ENCODE results near the gene DGKZ. TPM values are rescaled to one million over a fixed set of nuclear protein-coding genes. Genes with fewer than 3 reads are reported as not detected.

The DGKZ gene
- polyA plus RNA-seq, 1 donor = 28.9 TPM

DNA sequence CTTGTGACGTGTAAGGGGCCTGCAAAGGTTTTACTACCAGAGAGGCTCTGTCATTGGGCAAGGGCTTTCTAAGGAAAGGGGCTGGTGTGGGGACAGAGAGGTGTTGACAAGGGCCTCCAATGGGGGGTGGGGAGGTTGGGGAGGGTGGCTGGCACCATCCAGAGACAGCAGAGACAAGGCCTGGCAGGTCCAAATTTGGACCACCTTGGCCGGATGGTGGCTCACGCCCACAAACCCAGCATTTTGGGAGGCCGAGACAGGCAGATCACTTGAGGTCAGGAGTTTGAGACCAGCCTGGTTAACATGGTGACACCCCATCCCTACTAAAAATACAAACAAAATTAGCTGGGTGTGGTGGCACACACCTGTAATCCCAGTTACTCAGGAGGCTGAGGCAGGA, 46.5 kb downstream of the DGKZ start:
- DNase-seq = no peak

DNA sequence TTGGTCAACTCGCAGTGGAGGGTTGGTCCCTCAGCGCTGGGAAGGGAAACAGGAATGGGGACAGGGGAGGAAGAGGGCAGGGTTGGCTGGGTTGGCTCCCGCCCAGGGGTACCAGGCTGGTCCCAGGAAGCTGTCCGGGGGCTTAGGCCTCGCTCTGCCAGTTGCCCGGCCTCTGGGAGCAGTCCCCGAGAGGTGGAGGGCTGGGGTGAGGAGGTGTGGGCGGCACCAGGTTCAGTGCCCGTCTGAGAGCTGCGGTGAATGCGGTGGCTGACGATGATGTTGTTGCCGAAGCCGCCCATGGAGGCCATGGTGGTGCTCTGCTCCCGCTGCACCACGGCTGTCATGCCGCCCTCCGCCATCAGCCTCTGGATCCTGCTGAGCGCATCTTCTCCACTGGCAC, 50.3 kb downstream of the DGKZ start:
- no peak for DNase-seq

DNA sequence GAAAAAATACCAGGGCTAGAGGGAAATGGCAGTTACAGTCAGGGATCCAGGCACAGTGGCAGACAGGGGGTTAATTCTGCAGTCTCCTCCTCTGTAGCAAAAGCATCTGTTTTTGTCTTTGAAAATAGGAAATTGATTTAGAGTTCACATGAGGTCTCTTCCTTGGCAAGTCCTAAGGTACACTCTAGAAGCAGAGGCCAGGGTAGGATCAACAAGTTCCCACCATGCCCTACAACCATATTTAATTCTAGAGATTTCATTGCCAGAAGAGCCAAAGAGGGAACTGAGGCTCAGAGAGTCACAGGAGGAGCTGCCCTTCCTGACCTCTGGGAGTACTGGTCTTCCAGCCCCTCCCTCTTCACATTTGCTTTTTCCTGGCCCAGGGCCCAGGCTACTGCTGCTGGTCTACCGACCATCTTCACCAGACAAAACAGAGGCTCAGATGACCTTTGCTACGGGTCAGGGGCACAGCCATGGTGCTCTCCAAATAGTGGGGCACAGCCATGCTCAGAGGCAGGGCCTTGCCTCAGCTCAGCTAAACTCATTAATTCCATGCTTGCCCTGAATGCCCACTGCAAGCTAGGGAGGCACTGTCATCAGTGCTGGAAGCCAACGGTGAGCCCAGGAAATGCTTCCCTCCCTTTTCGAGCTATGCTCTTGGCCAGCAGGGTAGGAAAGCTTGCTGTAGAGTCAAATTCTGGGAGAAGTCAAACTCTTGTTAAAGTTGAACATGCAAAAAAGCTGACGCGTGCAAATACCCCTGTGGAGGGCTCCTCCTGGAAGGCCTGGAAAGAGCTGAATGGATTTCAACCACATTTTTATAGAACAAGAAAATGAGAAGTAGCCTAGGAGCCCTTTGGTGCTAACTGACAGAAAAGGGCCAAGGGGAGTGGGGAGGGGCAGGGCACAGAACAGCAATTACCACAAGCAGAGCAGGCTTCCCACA, 56.0 kb downstream of the DGKZ start:
- DNase-seq = no peak

DNA sequence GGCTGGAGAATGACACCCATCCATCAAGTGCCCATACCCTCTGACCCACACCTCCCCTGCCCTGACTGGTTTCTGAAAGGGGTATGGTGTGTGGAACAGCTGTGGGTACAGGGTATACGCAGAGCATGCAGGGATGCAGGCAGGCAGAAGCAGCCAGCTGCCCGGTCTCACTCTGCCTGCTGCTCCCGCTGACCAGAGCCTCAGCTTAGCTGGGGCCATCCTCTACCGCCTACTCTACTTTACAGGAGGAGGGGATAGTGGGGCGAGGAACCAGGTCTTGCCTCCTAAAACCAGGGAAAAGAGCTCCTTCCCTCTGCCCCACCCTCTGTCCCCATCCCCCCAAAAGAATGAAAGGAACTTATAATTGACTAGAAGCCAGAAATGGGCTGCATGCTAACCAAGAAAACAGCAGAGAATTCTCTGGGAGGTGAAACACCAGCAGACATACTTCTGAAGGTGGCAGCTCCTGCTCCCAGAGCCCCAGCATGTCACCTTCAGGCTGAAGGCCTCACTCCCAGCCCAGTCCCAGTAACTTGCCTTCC, 57.3 kb downstream of the DGKZ start:
- DNase-seq = no peak

DNA sequence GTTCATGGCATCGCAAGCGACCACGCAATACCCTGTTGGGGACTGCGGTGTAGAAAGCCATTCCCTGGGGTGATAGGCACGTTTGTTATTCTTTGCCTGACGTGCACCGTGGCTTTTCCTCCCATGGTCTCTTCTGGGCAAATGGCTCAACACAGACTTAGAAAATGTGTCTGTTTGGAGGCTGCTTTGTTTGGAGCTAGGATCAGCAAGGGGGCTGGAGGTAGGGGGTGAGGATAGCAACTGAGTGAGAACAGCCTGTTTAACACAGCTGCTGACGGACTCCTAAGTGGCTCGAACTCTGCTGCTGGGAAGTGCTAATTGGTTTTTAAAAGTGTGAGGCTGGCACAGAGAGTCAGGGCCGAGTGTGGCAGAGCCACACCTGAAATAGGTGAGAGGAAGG, 60.4 kb downstream of the DGKZ start:
- DNase-seq = no peak

DNA sequence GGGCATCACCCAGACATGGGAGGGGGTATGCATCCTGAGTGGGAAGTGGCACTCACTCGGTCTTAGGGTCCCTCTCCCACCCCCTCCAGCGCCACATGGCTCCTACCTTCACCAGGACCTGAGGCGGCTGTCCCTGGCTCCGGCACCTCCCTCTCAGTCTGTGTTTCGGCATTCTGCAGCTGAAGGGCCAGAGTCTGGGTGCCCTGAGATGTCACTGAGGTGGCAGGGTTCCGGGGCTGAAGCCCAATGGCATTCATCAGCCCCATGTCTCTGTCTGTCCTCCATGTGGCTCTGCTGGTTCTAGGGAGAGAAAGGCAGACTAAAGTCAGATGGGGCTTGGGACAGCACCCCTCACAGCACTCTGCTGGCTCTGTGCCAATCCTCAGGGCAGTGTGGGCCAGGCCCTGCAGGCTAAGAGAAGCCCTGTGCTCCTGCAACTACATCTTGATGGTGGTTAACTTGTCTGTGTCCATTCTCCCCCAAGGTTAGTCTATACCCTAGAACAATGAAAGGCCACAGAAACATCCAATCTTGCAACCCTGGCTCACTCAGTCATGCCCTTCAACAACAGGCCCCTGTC, 61.2 kb downstream of the DGKZ start:
- no peak for DNase-seq

DNA sequence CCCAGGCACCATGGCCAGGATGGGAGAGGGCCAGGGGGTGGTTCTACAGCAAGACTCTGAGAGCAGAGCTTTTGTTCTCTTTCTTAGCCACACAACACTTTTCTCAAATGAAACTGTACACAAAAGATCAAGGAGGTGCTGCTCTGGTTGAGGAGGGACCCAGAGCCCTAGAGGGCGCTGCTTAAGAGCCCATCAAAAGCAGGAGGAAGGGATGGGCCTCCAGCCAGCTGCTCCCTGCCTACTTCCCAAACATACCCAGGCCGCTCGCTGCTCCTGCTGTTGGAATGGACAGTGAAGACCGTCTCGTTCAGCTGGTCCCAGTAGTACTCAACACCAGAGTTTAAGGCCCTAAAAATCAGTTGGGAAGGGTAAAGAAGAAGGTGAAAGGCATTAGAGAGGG, 62.8 kb downstream of the DGKZ start:
- no peak for DNase-seq

DNA sequence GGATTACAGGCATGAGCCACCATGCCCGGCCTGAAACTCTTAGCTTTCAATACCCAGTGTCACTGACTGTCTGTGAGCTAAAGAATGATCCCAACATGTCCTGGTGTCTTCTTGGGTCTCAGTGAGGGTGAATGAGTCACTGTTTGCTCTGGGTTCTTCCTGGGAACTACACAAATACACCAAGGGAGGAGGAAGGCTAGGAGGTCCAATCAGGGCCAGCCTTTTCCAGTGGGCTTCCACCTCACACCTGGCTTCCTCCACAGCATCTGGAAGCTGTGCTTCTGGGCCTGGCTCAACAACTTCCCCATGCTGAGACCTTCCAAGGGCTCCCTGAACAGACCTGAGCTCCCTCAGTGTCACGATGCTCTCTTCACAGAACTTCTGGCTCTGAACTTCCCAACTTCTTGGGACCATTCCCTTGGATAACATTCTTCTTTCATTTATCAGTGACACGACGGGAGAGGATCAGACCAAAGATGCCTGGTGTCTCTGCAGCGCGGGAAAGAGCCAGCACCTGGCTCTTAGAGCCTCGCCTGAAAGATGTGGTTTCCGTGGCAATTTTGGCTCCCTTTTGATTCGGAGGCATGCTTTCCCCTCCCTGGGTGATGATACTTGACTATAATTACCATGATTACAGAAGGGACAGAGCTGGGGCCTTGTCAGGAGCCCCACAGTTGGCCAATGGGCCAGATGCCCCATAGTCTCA, 66.7 kb downstream of the DGKZ start:
- no peak for DNase-seq

DNA sequence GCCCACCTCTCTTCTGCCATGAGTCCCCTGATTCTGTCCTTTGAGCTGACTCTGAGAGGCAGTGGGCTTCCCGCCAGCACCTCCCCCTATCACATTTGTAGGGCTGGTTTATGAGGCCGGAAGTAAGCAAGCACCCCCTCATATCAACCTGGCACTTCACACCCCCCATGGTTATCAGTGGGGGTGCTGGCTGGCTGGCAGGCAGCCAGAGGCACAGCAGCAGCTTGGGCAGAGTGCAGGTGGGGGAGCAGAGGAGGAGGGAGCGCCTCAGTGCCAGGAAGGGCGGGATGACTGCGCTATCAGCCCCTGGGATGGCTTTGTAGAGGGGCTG, 67.2 kb downstream of the DGKZ start:
- DNase-seq = no peak

DNA sequence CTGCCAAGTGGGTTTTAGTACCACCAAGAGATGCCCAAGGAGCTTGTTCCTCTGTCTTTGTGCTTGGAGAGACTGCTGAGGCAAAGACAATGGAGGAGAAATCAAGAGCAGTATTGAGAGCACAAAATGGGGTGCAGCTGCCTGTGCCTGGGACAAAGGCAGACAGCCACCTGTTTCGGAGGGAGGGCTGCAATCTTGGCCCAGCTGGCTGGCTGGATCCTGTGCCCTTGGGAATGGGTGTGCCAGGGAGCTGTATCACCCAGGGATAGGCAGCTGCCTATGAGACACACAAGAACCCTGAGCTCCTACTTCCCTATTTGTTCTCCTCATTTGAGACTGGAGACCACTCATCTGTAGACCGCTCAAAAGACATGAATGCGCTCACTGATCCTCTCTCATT, 67.6 kb downstream of the DGKZ start:
- DNase-seq = no peak

DNA sequence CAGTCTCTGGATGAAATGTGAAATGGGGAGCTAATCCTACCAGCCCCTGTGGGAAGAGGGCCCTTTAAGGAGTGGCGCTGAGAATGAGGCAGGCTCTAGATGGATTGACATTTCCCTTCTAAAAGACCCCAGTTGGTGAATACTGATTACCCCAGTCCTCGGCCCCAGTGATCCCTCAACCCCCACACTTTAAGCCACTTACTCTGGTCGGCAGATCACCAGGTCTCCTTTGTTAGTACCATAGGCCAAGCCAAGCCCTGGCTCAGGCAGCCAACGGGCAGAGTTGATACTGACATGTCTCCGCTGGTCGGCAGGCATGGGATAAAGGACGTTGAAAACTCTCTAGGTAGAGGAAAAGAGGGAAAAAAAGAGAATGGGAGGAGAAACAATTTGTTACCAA, 70.4 kb downstream of the DGKZ start:
- no peak for DNase-seq

DNA sequence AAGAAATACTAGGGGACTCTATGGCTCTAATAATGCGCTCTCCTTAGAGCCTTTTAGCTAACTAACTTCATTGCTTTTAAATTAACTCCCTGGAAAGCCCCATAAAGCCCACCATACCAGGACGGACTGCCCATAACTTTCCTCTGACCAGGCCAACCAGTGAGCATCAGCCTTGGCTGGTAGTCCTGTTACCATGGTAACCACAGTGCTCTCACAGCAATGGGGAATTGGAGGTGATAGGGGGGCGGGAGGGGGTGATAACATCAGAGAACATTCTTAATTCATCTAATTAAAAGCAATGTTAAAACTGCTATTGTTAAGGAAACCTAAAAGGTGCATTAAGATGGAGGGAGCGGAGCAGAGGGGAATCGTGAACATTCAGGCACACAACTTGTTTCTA, 71.5 kb downstream of the DGKZ start:
- no peak for DNase-seq

DNA sequence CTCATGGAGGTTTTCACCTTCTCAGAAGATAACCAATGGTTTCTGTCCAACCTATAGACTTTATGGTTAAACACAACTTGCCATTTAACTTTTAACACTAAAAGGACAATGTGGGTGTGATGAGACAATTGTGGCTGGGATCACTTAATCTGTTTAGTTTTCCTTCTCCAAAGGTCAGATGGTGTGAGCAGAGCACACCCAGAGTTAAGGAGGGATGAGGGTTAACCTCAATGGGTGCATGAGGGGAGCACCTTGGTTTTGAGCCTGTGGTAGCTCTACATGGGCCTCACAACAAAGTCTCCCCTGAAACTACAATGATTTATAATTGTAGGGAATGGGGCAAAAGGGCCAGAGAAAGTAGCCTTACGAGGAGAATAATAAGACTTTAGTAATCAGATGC, 73.2 kb downstream of the DGKZ start:
- DNase-seq = no peak

DNA sequence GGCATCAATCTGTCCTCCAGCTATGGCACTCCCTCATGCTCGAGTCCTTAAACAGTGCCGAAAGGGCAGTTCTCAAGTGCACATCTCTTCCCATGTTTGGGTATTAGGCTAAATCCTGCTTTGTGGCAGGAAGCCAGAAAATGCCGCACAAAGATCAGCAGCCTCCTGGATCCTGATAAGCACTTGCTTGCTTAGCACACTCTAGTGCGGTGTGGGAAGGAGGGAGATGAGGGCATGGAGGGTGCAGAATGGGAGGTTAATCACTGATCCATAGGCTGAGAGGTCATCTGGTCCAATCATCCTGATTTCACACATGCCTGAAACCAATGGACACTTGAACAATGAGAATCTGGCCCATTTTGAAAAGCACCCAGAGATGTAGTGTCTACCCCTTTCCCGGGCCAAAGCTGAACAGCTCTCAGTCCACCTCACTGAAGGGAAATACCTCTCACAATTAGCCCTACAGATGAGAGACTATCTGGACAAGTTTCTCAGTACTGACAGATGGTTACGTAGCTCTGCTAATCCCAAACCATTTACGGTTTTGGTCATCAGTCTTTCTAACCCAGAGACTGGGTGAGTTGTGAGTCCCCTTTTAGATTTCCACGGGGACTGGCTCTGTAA, 74.1 kb downstream of the DGKZ start:
- no peak for DNase-seq

DNA sequence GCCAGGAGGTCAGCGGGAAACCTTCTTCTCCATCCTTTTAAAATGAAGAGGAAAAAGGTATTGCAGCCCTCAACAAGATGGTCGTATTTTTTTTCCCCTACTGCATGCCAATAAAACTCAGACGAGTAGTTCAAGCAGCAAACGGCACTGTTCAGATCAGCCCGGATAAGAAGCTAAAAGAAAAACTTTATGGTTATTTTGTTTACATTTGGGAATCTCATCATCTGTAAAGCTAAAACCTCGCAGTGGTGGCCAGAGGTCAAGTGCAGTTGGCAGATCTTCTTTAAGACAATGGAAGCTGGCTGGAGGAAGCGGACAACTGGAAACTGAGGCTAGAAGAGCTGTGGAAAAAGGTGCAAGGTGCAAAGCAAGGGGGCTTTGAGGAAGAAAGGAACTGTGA, 75.3 kb downstream of the DGKZ start:
- no peak for DNase-seq

DNA sequence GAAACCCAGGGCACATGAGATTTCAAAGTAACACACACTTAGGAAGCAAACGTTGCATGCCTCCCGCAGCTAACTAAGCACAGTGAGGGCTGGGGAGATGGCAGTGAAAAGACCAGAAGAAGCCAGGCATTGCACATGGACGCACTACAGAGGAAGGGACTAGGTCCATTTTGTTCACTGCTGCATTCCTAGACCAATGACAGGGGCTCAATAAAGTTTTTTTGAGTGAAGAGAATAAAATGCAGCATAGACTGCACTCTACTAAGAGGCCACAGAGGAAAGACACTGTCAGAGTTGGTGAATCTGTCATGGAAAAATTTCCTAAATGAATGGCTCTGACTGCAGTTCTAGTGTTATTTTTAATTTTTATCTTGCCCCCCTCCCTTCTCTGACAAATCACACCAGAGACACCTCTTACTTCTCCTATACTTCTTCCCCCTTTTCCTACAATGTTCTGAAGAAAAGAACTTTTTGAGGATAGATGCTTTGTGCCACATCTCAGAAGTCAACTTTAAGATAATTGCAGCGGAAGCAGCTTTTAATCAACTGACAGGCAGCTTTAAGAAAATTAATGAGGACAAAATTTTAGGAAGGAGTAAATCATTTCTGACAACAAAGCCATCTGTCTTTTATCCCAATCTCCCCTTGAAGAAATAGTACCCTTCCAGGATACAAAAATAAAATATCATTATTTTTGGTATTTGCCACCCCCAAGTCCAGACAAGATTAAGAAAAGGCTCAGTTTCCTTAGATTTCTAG, 79.1 kb downstream of the DGKZ start:
- no peak for DNase-seq

DNA sequence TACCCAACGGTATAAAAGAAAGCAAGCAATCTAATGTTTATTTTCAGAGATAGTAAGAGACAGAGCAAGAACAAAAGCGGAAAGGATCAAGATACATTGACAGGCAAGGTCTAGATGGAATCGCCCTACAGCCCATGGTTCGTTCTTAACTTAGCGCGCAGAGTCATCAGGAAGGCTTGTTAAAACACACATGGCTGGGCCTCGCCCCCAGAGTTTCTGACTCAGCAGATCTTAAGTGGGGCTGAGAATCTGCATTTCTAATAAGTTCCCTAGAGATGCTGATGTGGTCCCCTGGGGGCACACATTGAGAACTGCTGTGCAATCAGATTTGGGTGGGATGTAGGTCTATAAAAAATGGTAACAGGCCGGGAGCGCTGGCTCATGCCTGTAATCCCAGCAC, 80.1 kb downstream of the DGKZ start:
- no peak for DNase-seq

DNA sequence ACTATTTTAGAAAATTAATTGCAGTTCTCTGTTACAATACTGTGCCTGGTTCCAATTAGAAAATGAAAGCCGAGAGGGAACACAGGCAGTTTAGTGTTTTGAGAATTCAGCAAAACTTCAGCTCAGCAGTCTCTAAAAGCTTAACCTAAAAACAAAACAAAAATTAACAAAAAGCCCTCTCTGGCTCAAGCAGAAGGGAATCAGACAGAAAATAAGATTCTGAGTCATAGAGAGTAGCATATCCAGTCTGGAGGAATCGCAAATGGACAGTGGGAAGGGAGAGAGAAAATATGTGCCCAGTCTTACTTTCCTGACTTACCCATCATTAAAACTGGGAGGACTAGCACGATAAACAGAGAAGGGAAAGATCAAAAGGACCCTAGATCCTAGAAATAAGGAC, 82.5 kb downstream of the DGKZ start:
- DNase-seq = no peak

Measured in left kidney (tissue), 2 donors.